Sigmoid colon (tissue), 4 donors: Measurements from ENCODE around the gene HLTF.

Experiments
- CTCF ChIP-seq, 4 experiments: fragments of 450-650 bp in 3 of 4; fragments of 200-600 bp in 1 of 4; IDR thresholded peaks; one replicate each; pipeline ENCODE4 v1.5.1; 2016 to 2019; ENCODE audit warnings: antibody characterized with exemption in 4 of 4, mild to moderate bottlenecking in 3 of 4, moderate library complexity in 2 of 4
- EP300 ChIP-seq, 4 donors: sonication (generic); formaldehyde crosslinking; IDR thresholded peaks; one replicate each; pipeline ENCODE4 v1.6.1; 2017; ENCODE audit warnings: antibody characterized with exemption in 4 of 4
- POLR2A ChIP-seq, 2 donors: fragments of 450-650 bp; IDR thresholded peaks; one replicate each; pipeline ENCODE4 v1.6.1; 2016; ENCODE audit warnings: antibody characterized with exemption in 2 of 2, mild to moderate bottlenecking in 2 of 2, moderate library complexity in 2 of 2
- POLR2AphosphoS5 ChIP-seq, 4 donors: sonication (generic); formaldehyde crosslinking; IDR thresholded peaks; one replicate each; pipeline ENCODE4 v1.6.1; 2017; ENCODE audit warnings: antibody characterized with exemption in 4 of 4

DNA sequence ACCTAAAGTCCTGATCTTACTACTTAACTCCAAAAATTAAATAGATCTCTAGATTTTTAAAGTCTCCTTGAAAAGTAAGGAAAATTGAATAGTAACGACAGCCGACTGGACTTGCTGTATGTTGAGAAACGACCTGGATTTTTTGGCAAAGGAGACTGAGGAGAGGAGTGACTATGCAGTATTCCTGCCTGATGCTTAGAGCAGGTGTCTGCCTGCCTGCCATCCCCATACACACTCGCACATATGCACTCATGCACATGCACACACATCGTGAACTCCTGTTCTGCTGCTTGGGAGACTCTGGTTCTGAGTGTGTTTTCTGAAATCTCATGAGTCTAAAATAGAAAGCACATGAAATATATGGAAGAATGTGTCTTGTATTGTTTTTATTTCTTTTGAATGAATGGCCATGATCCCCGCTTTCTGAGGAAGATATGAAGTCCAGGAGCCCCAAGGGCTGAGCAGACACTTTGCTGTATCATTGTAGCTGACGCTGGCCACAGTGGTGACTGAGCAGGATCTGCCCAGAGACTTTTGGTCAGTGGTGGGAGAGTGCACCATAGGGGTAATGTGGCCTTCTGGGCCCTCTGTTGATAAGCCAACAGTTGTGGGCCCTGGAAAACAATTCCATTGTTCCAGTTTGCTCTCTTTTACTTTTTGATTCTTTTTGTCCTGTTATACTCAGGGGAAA, 78.6 kb downstream of the HLTF start:
- TF ChIP-seq CTCF (IDR thresholded peaks at IDR 0.05) (no peak), EP300 (IDR thresholded peaks at IDR 0.05) (no peak), POLR2A (IDR thresholded peaks at IDR 0.05) (no peak), POLR2AphosphoS5 (IDR thresholded peaks at IDR 0.05) (no peak)
